ENCODE measurements around the gene FEN1. TPM values are rescaled to one million over a fixed set of nuclear protein-coding genes. Genes with fewer than 3 reads are reported as not detected.
A peak's percentile ranks its signal among the peaks of the same experiment; 100 is the strongest.

FEN1 gene
- polyA plus RNA-seq, 3 donors, result 3.5 to 6.4 (median 4.3) TPM

- Histone ChIP-seq H3K36me3 (replicated peaks in 1 of 2; ENCODE audit: control insufficient read depth in 1 of 2, insufficient read depth in 2 of 2, low read length in 2 of 2) (peaks cover 12 to 37% of the 10 kb centered on the region in 2 donors), H4K20me1 (ENCODE audit: insufficient read depth, low read length) (no peaks in the 10 kb centered on the region), H2AFZ (ENCODE audit: insufficient read depth, low read depth, low read length, poor library complexity, severe bottlenecking) (no peak overlapping the region), H3K27me3 (ENCODE audit: control insufficient read depth in 2 of 2, insufficient read depth in 2 of 2, low read length in 2 of 2) (no peaks in the 10 kb centered on the region), H3K27ac (ENCODE audit: low read depth in 1 of 2, low read length in 2 of 2) (no peak overlapping the region), H3K9me3 (replicated peaks in 1 of 2; ENCODE audit: control insufficient read depth in 1 of 2, insufficient read depth in 1 of 2, low read length in 2 of 2) (no peaks in the 10 kb centered on the region), H3K79me2 (ENCODE audit: insufficient read depth, low read length) (no peaks in the 10 kb centered on the region), H3K4me3 (replicated peaks in 1 of 3; ENCODE audit: low read depth in 2 of 3, low read length in 3 of 3) (no peak overlapping the region), H3K4me1 (ENCODE audit: control insufficient read depth in 1 of 2, insufficient read depth in 2 of 2, low read length in 2 of 2) (peaks cover 17% of the 10 kb centered on the region in 2 donors), H3K9ac (ENCODE audit: insufficient read depth, low read length, poor library complexity, severe bottlenecking) (no peak overlapping the region), H3K4me2 (replicated peaks; ENCODE audit: extremely low read depth, low read length, poor library complexity, severe bottlenecking) (no peak overlapping the region)
- H3K4me3 Mint-ChIP-seq, result no peak overlapping the region
- peak overlapping the region in 1 of 7 donors; percentile 13 for H3K27ac Mint-ChIP-seq
- intact Hi-C loops (cut with micrococcal nuclease), result no loop called here
- DNase-seq, result no peak
- H3K4me1 Mint-ChIP-seq, result peaks cover 19% of the 10 kb centered on the region
- no CpG with 5 or more reads among the region's 2 CpGs for WGBS (ENCODE audit: insufficient coverage)
- H3K9me3 Mint-ChIP-seq, result no peaks in the 10 kb centered on the region
- peaks cover 28 to 69% of the 10 kb centered on the region in 2 donors for H3K36me3 Mint-ChIP-seq
- peaks cover 0 to 3% (median 2%) of the 10 kb centered on the region in 3 donors for H3K27me3 Mint-ChIP-seq (ENCODE audit: low read depth in 3 of 3)
- TF ChIP-seq CTCF (IDR thresholded peaks at IDR 0.05), result no peak
Observed at GRCh38 chr11:61839742-61840141, 47.0 kb downstream of the FEN1 start.

- H3K4me1 ChIP-seq (ENCODE audit: control insufficient read depth in 1 of 2, insufficient read depth in 2 of 2, low read length in 2 of 2), result peaks cover 10 to 11% of the 10 kb centered on the region in 2 donors
- H3K36me3 Mint-ChIP-seq, result peaks cover 31 to 74% of the 10 kb centered on the region in 2 donors
- peaks cover 12 to 37% of the 10 kb centered on the region in 2 donors for H3K36me3 ChIP-seq (replicated peaks in 1 of 2; ENCODE audit: control insufficient read depth in 1 of 2, insufficient read depth in 2 of 2, low read length in 2 of 2)
- no peaks in the 10 kb centered on the region for H3K9me3 Mint-ChIP-seq
- no peak overlapping the region for H3K4me2 ChIP-seq (replicated peaks; ENCODE audit: extremely low read depth, low read length, poor library complexity, severe bottlenecking)
- H3K4me3 ChIP-seq (replicated peaks in 1 of 3; ENCODE audit: low read depth in 2 of 3, low read length in 3 of 3), result no peak overlapping the region
- no peak overlapping the region for H3K27ac ChIP-seq (ENCODE audit: low read depth in 1 of 2, low read length in 2 of 2)
- no peak for TF ChIP-seq CTCF (IDR thresholded peaks at IDR 0.05)
- H2AFZ ChIP-seq (ENCODE audit: insufficient read depth, low read depth, low read length, poor library complexity, severe bottlenecking), result no peak overlapping the region
- 94% methylated on average over 7 of the region's 7 CpGs for WGBS (ENCODE audit: insufficient coverage)
- H3K4me3 Mint-ChIP-seq, result no peak overlapping the region
- H3K27me3 ChIP-seq (ENCODE audit: control insufficient read depth in 2 of 2, insufficient read depth in 2 of 2, low read length in 2 of 2), result no peaks in the 10 kb centered on the region
- DNase-seq, result no peak
- H3K4me1 Mint-ChIP-seq, result peaks cover 13% of the 10 kb centered on the region
- H4K20me1 ChIP-seq (ENCODE audit: insufficient read depth, low read length), result no peaks in the 10 kb centered on the region
- no peak overlapping the region for H3K9ac ChIP-seq (ENCODE audit: insufficient read depth, low read length, poor library complexity, severe bottlenecking)
- no peak overlapping the region for H3K27ac Mint-ChIP-seq
- no peaks in the 10 kb centered on the region for H3K9me3 ChIP-seq (replicated peaks in 1 of 2; ENCODE audit: control insufficient read depth in 1 of 2, insufficient read depth in 1 of 2, low read length in 2 of 2)
- no peaks in the 10 kb centered on the region for H3K79me2 ChIP-seq (ENCODE audit: insufficient read depth, low read length)
- peaks cover 0 to 3% (median 2%) of the 10 kb centered on the region in 3 donors for H3K27me3 Mint-ChIP-seq (ENCODE audit: low read depth in 3 of 3)
- intact Hi-C loops (cut with micrococcal nuclease), result no loop called here
Observed at GRCh38 chr11:61840371-61840770, 47.7 kb downstream of the FEN1 start.

Measured in CD14-positive monocyte (primary cell).